Measurements from ENCODE around the gene DENND2D.

- TF ChIP-seq CTCF (IDR thresholded peaks at IDR 0.05; ENCODE audit: low read depth, low read length, poor library complexity, severe bottlenecking) (no peak), EZH2phosphoT487 (IDR thresholded peaks at IDR 0.05; ENCODE audit: borderline replicate concordance, low read length) (no peak)
Measured at GRCh38 chr1:111202366-111202706, 1.9 kb upstream of the DENND2D start.
